PC-3 (cell line): ENCODE data around the gene FIP1L1.

Experiments used
- EZH2 ChIP-seq: fragments of 300-600 bp; sonication (generic); IDR thresholded peaks from one replicate; pipeline ENCODE4 v1.6.1; 2017; ENCODE audit warnings: antibody characterized with exemption, mild to moderate bottlenecking, low read length; ENCODE audit not compliant: unreplicated experiment
- EZH2phosphoT487 ChIP-seq: fragments of 300-600 bp; sonication (generic); IDR thresholded peaks from 2 replicates; pipeline ENCODE4 v1.6.1; 2018; ENCODE audit warnings: mild to moderate bottlenecking, antibody characterized with exemption, low read length, borderline replicate concordance
- TF ChIP-seq, protein P1 (sequence below): fragments of 300-600 bp; sonication (generic); conservative IDR thresholded peaks from 2 replicates; pipeline ENCODE4 v1.5.1; 2017; ENCODE audit warnings: antibody characterized with exemption, low read depth, mild to moderate bottlenecking, low read length

DNA sequence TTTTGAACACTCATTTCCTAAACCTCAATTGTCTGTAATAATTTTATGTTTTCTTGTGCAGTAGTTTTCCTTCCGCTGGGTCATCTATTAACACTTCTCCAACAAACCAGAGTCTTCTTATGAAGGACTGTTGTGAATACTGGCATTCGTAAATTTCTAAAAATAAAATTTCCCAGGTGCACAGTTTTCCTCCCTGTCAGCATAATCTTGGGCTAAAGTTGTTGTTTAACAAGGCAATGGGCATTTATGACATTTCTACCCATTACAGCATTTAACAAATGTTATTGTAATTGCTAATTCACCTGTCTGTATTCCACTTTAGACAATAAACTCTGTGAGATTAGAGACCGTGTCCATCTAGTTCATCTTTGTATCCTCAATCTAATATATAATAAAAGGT, 12.8 kb upstream of the FIP1L1 start:
- TF ChIP-seq, protein P1, sequence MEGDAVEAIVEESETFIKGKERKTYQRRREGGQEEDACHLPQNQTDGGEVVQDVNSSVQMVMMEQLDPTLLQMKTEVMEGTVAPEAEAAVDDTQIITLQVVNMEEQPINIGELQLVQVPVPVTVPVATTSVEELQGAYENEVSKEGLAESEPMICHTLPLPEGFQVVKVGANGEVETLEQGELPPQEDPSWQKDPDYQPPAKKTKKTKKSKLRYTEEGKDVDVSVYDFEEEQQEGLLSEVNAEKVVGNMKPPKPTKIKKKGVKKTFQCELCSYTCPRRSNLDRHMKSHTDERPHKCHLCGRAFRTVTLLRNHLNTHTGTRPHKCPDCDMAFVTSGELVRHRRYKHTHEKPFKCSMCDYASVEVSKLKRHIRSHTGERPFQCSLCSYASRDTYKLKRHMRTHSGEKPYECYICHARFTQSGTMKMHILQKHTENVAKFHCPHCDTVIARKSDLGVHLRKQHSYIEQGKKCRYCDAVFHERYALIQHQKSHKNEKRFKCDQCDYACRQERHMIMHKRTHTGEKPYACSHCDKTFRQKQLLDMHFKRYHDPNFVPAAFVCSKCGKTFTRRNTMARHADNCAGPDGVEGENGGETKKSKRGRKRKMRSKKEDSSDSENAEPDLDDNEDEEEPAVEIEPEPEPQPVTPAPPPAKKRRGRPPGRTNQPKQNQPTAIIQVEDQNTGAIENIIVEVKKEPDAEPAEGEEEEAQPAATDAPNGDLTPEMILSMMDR: no peak
- TF ChIP-seq EZH2phosphoT487: no peak
- no peak for TF ChIP-seq EZH2
